Tibial nerve (tissue), 4 donors: ENCODE results near the gene ESPL1. TPM values are rescaled to one million over a fixed set of nuclear protein-coding genes. Genes with fewer than 3 reads are reported as not detected.

ENCODE experiments used
- DNase-seq, 2 donors: peaks; one replicate each; pipeline ENCODE4 v3.0.0-alpha.2; 2019; ENCODE audit warnings: low spot score in 2 of 2
- H3K27ac ChIP-seq, 4 donors: fragments of 200-600 bp; sonication (generic) in 3 of 4; one replicate each; pipeline ENCODE4 v1.5.1; 2017 to 2019; ENCODE audit warnings: mild to moderate bottlenecking in 1 of 4
- H3K27me3 ChIP-seq, 2 donors: fragments of 200-600 bp; sonication (generic) in 1 of 2; one replicate each; pipeline versions ENCODE4 v1.5.1 to v1.6.0; 2017 to 2019
- H3K36me3 ChIP-seq, 3 donors: fragments of 200-600 bp; sonication (generic); one replicate each; pipeline ENCODE4 v1.5.1; 2018 to 2019
- H3K4me1 ChIP-seq, 4 donors: fragments of 200-600 bp; sonication (generic) in 3 of 4; one replicate each; pipeline ENCODE4 v1.5.1; 2017 to 2019
- H3K4me3 ChIP-seq, 4 donors: fragments of 200-600 bp; sonication (generic) in 3 of 4; one replicate each; pipeline ENCODE4 v1.5.1; 2017 to 2019; ENCODE audit warnings: mild to moderate bottlenecking in 1 of 4, moderate library complexity in 1 of 4
- H3K9me3 ChIP-seq, 4 donors: fragments of 200-600 bp; sonication (generic) in 3 of 4; one replicate each; pipeline ENCODE4 v1.5.1; 2017 to 2019
- CTCF ChIP-seq, 5 experiments: fragments of 200-600 bp in 3 of 5; fragments of 450-650 bp in 2 of 5; sonication (generic) in 3 of 5; IDR thresholded peaks; one replicate each; pipeline ENCODE4 v1.5.1; 2016 to 2019; ENCODE audit warnings: antibody characterized with exemption in 5 of 5, mild to moderate bottlenecking in 3 of 5, moderate library complexity in 2 of 5
- EP300 ChIP-seq, 2 donors: sonication (generic); formaldehyde crosslinking; IDR thresholded peaks; one replicate each; pipeline ENCODE4 v1.6.1; 2017; ENCODE audit warnings: antibody characterized with exemption in 2 of 2, mild to moderate bottlenecking in 1 of 2
- POLR2A ChIP-seq, 2 donors: fragments of 450-650 bp; IDR thresholded peaks; one replicate each; pipeline ENCODE4 v1.6.1; 2017; ENCODE audit warnings: antibody characterized with exemption in 2 of 2, mild to moderate bottlenecking in 2 of 2, moderate library complexity in 2 of 2
- WGBS, 2 donors: methylation state at CpG; one replicate each; pipeline ENCODE4 v1.1.5; 2018; 5-methylcytosine and 5-hydroxymethylcytosine counted together
- total RNA-seq, 4 donors: library from RNA; depleted of rRNA; stranded (reverse); fragments of >200 nt; gene quantifications; one replicate each; pipeline ENCODE4 v1.1.0, GENCODE V29; 2016

Gene ESPL1
- total RNA-seq, 4 donors from 2014 or later = 2.2 to 8.7 (median 2.5) TPM; not detected in 1

- DNase-seq = no peak
- Histone ChIP-seq H3K27me3 (no peaks in the 10 kb centered on the region), H3K27ac (no peak overlapping the region), H3K4me1 (peaks cover 0 to 18% (median 0%) of the 10 kb centered on the region in 4 donors), H3K4me3 (no peak overlapping the region), H3K36me3 (peaks cover 2 to 97% (median 31%) of the 10 kb centered on the region in 3 donors), H3K9me3 (no peaks in the 10 kb centered on the region)
- WGBS, 2 donors = 90 to 95% methylated on average over 7 to 10 of the region's 10 CpGs
- TF ChIP-seq EP300 (IDR thresholded peaks at IDR 0.05) (no peak), CTCF (IDR thresholded peaks at IDR 0.05) (no peak), POLR2A (IDR thresholded peaks at IDR 0.05) (no peak)
Measured at GRCh38 chr12:53306826-53307225, 38.7 kb downstream of the ESPL1 start.

GRCh38 chr12:53308276-53308675 is 40.2 kb downstream of the ESPL1 start:
- WGBS, 2 donors = 72 to 74% methylated on average over 4 of the region's 4 CpGs
- peaks cover 2 to 90% (median 31%) of the 10 kb centered on the region in 3 donors for H3K36me3 ChIP-seq
- H3K4me3 ChIP-seq = no peak overlapping the region
- no peaks in the 10 kb centered on the region for H3K27me3 ChIP-seq
- H3K4me1 ChIP-seq = peaks cover 0 to 4% (median 0%) of the 10 kb centered on the region in 4 donors
- DNase-seq = no peak
- TF ChIP-seq EP300 (IDR thresholded peaks at IDR 0.05) = no peak
- TF ChIP-seq CTCF (IDR thresholded peaks at IDR 0.05) = no peak
- no peak for TF ChIP-seq POLR2A (IDR thresholded peaks at IDR 0.05)
- H3K9me3 ChIP-seq = no peaks in the 10 kb centered on the region
- H3K27ac ChIP-seq = no peak overlapping the region

GRCh38 chr12:53313996-53314395 is 45.9 kb downstream of the ESPL1 start:
- peaks cover 0 to 87% (median 18%) of the 10 kb centered on the region in 3 donors for H3K36me3 ChIP-seq
- TF ChIP-seq EP300 (IDR thresholded peaks at IDR 0.05) = no peak
- TF ChIP-seq CTCF (IDR thresholded peaks at IDR 0.05) = no peak
- TF ChIP-seq POLR2A (IDR thresholded peaks at IDR 0.05) = no peak
- no peaks in the 10 kb centered on the region for H3K27me3 ChIP-seq
- no peak overlapping the region for H3K4me3 ChIP-seq
- H3K27ac ChIP-seq = no peak overlapping the region
- 63 to 93% methylated on average over 2 to 3 of the region's 3 CpGs for WGBS, 2 donors
- no peak for DNase-seq
- H3K9me3 ChIP-seq = no peaks in the 10 kb centered on the region
- H3K4me1 ChIP-seq = no peaks in the 10 kb centered on the region

GRCh38 chr12:53320352-53321195 is 52.5 kb downstream of the ESPL1 start:
- 33% methylated on average over 10 of the region's 10 CpGs for WGBS, 2 donors
- H3K4me3 ChIP-seq = peak overlapping the region; percentile 56 to 83 (median 66)

More at GRCh38 chr12:53320352-53321195, 52.5 kb downstream of the ESPL1 start:
- no peaks in the 10 kb centered on the region for H3K27me3 ChIP-seq
- peaks cover 0 to 35% (median 4%) of the 10 kb centered on the region in 3 donors for H3K36me3 ChIP-seq
- peaks cover 0 to 38% (median 27%) of the 10 kb centered on the region in 4 donors for H3K4me1 ChIP-seq
- peak overlapping the region; percentile 77 to 95 (median 83) for H3K27ac ChIP-seq
- TF ChIP-seq POLR2A (IDR thresholded peaks at IDR 0.05) (no peak), EP300 (IDR thresholded peaks at IDR 0.05) (no peak), CTCF (IDR thresholded peaks at IDR 0.05) (no peak)
- no peak for DNase-seq
- H3K9me3 ChIP-seq = no peaks in the 10 kb centered on the region
